Activated CD8-positive, alpha-beta T cell treated with anti-CD3 and anti-CD28 coated beads, Interleukin-2, amount 10 ng/mL, durations not matched to agents 7 days and 5 days (primary cell): ENCODE results near the gene MXI1. TPM values are rescaled to one million over a fixed set of nuclear protein-coding genes. Genes with fewer than 3 reads are reported as not detected.
A peak's percentile ranks its signal among the peaks of the same experiment; 100 is the strongest.

ENCODE experiments used
- ATAC-seq: fragments of 150-1000 bp; cut with Tn5 transposase; one replicate; pipeline ENCODE4 v1.10.0; 2021; ENCODE audit warnings: moderate library complexity
- CTCF ChIA-PET: fragments of 350-600 bp; sonication (Branson Sonifier 250); formaldehyde crosslinking; loops from one replicate; lab custom pipeline; 2021; ENCODE audit warnings: antibody characterized with exemption; lab: Charles Lee
- POLR2A ChIA-PET: fragments of 350-600 bp; sonication (Branson Sonifier 250); formaldehyde crosslinking; loops from one replicate; lab custom pipeline; 2021; ENCODE audit warnings: antibody characterized with exemption; lab: Charles Lee
- DNase-seq: peaks from one replicate; pipeline ENCODE4 v3.0.0-alpha.2; 2020
- H3K27ac Mint-ChIP-seq: one replicate; pipeline ENCODE4 v1.8.0; 2021; ENCODE audit warnings: mild to moderate bottlenecking, mixed read lengths
- H3K27me3 Mint-ChIP-seq: one replicate; pipeline ENCODE4 v1.8.0; 2021; ENCODE audit warnings: low read depth, mixed read lengths
- H3K36me3 Mint-ChIP-seq: one replicate; pipeline ENCODE4 v1.8.0; 2021; ENCODE audit warnings: low read depth, mixed read lengths
- H3K4me1 Mint-ChIP-seq: one replicate; pipeline ENCODE4 v1.8.0; 2021; ENCODE audit warnings: low read depth, mixed read lengths
- H3K4me3 Mint-ChIP-seq: one replicate; pipeline ENCODE4 v1.8.0; 2021; ENCODE audit warnings: mild to moderate bottlenecking, mixed read lengths
- H3K9me3 Mint-ChIP-seq: one replicate; pipeline ENCODE4 v1.8.0; 2022; ENCODE audit warnings: mixed read lengths; ENCODE audit not compliant: insufficient read depth
- total RNA-seq, 2 experiments: library from RNA; stranded (reverse); gene quantifications; one replicate each; pipeline ENCODE4 v1.2.3, GENCODE V29; 2021

The MXI1 gene
- total RNA-seq, 2 experiments from 2014 or later: 11.3 to 12.3 TPM

GRCh38 chr10:110226543-110226925 is 19.1 kb downstream of the MXI1 start:
- POLR2A ChIA-PET: no interaction called here
- ATAC-seq: peak; percentile 15
- Mint-ChIP-seq H3K27ac (peak overlapping the region; percentile 92), H3K4me1 (peaks cover 35% of the 10 kb centered on the region), H3K9me3 (no peaks in the 10 kb centered on the region), H3K36me3 (peaks cover 4% of the 10 kb centered on the region), H3K27me3 (peaks cover 7% of the 10 kb centered on the region), H3K4me3 (peak overlapping the region; percentile 92)
- peak; percentile 86 for DNase-seq
- CTCF ChIA-PET: interaction anchor here (3.4 kb wide), 1 partner anchor 17 kb away, joined by 43 read pairs; the partner anchor contains the start of gene MXI1

- peaks cover 7% of the 10 kb centered on the region for H3K27me3 Mint-ChIP-seq
- POLR2A ChIA-PET: no interaction called here
- DNase-seq (peak; percentile 61), ATAC-seq (peak; percentile 47)
- H3K36me3 Mint-ChIP-seq: peaks cover 4% of the 10 kb centered on the region
- CTCF ChIA-PET: no interaction called here
- peak overlapping the region; percentile 92 for H3K27ac Mint-ChIP-seq
- peak overlapping the region; percentile 92 for H3K4me3 Mint-ChIP-seq
- no peaks in the 10 kb centered on the region for H3K9me3 Mint-ChIP-seq
- peaks cover 29% of the 10 kb centered on the region for H3K4me1 Mint-ChIP-seq
Measured at GRCh38 chr10:110226926-110227641, 19.7 kb downstream of the MXI1 start.

- Mint-ChIP-seq H3K27me3 (peaks cover 9% of the 10 kb centered on the region), H3K9me3 (no peaks in the 10 kb centered on the region), H3K27ac (no peak overlapping the region), H3K4me3 (peak overlapping the region; percentile 3), H3K4me1 (peaks cover 19% of the 10 kb centered on the region), H3K36me3 (peaks cover 7% of the 10 kb centered on the region)
- ChIA-PET CTCF (no interaction called here), POLR2A (no interaction called here)
- ATAC-seq (no peak), DNase-seq (no peak)
Measured at GRCh38 chr10:110228066-110228465, 20.7 kb downstream of the MXI1 start.

GRCh38 chr10:110229155-110229554 is 21.8 kb downstream of the MXI1 start:
- peaks cover 7% of the 10 kb centered on the region for H3K36me3 Mint-ChIP-seq
- H3K4me3 Mint-ChIP-seq: no peak overlapping the region
- ATAC-seq: no peak
- H3K9me3 Mint-ChIP-seq: no peaks in the 10 kb centered on the region
- peaks cover 13% of the 10 kb centered on the region for H3K4me1 Mint-ChIP-seq
- CTCF ChIA-PET: interaction anchor here (0.7 to 1.3 kb wide), 7 partner anchors 18 to 96 kb away, joined by 3 to 6 read pairs (median 3); partner anchors contain the start of gene MXI1
- POLR2A ChIA-PET: no interaction called here
- DNase-seq: no peak
- H3K27me3 Mint-ChIP-seq: peaks cover 9% of the 10 kb centered on the region
- no peak overlapping the region for H3K27ac Mint-ChIP-seq

GRCh38 chr10:110233846-110234245 is 26.4 kb downstream of the MXI1 start:
- no peak overlapping the region for H3K27ac Mint-ChIP-seq
- peaks cover 7% of the 10 kb centered on the region for H3K27me3 Mint-ChIP-seq
- no peak overlapping the region for H3K4me3 Mint-ChIP-seq
- ATAC-seq: no peak
- no peak for DNase-seq
- H3K36me3 Mint-ChIP-seq: peaks cover 9% of the 10 kb centered on the region
- H3K9me3 Mint-ChIP-seq: no peaks in the 10 kb centered on the region
- no peaks in the 10 kb centered on the region for H3K4me1 Mint-ChIP-seq
- POLR2A ChIA-PET: no interaction called here
- CTCF ChIA-PET: interaction anchor here (0.9 to 1.2 kb wide), 2 partner anchors 18 to 45 kb away, joined by 3 to 4 read pairs; no protein-coding TSS in a partner anchor

GRCh38 chr10:110237894-110238480 is 30.6 kb downstream of the MXI1 start:
- no peak for DNase-seq
- Mint-ChIP-seq H3K9me3 (no peaks in the 10 kb centered on the region), H3K4me1 (peaks cover 11% of the 10 kb centered on the region), H3K27me3 (peaks cover 9% of the 10 kb centered on the region), H3K36me3 (peaks cover 10% of the 10 kb centered on the region), H3K27ac (no peak overlapping the region), H3K4me3 (no peak overlapping the region)
- CTCF ChIA-PET: interaction anchor here (1.2 kb wide), 1 partner anchor 31 kb away, joined by 4 read pairs; no protein-coding TSS in a partner anchor
- POLR2A ChIA-PET: no interaction called here
- no peak for ATAC-seq

- H3K4me1 Mint-ChIP-seq: peaks cover 11% of the 10 kb centered on the region
- ATAC-seq: no peak
- no peak overlapping the region for H3K4me3 Mint-ChIP-seq
- CTCF ChIA-PET: interaction anchor here (0.7 to 1.5 kb wide), 4 partner anchors 10 to 39 kb away, joined by 3 to 6 read pairs (median 4); no protein-coding TSS in a partner anchor
- H3K36me3 Mint-ChIP-seq: peaks cover 10% of the 10 kb centered on the region
- POLR2A ChIA-PET: interaction anchor here (1.1 kb wide), 1 partner anchor 32 kb away, joined by 5 read pairs; no protein-coding TSS in a partner anchor
- H3K27ac Mint-ChIP-seq: no peak overlapping the region
- DNase-seq: no peak
- H3K9me3 Mint-ChIP-seq: no peaks in the 10 kb centered on the region
- peaks cover 9% of the 10 kb centered on the region for H3K27me3 Mint-ChIP-seq
Measured at GRCh38 chr10:110239892-110240291, 32.5 kb downstream of the MXI1 start.

GRCh38 chr10:110241407-110241806 is 34.0 kb downstream of the MXI1 start:
- DNase-seq (no peak), ATAC-seq (peak; percentile 47)
- POLR2A ChIA-PET: no interaction called here
- peaks cover 19% of the 10 kb centered on the region for H3K27me3 Mint-ChIP-seq
- no peak overlapping the region for H3K4me3 Mint-ChIP-seq
- H3K9me3 Mint-ChIP-seq: no peaks in the 10 kb centered on the region
- H3K27ac Mint-ChIP-seq: no peak overlapping the region
- CTCF ChIA-PET: interaction anchor here (0.8 to 1.7 kb wide), 12 partner anchors 8 to 123 kb away, joined by 3 to 6 read pairs (median 4); no protein-coding TSS in a partner anchor
- peaks cover 17% of the 10 kb centered on the region for H3K36me3 Mint-ChIP-seq
- H3K4me1 Mint-ChIP-seq: peaks cover 11% of the 10 kb centered on the region

GRCh38 chr10:110241841-110242240 is 34.4 kb downstream of the MXI1 start:
- Mint-ChIP-seq H3K4me1 (peaks cover 11% of the 10 kb centered on the region), H3K27me3 (peaks cover 21% of the 10 kb centered on the region), H3K9me3 (no peaks in the 10 kb centered on the region), H3K4me3 (no peak overlapping the region), H3K36me3 (peaks cover 21% of the 10 kb centered on the region), H3K27ac (no peak overlapping the region)
- ATAC-seq: no peak
- ChIA-PET POLR2A (no interaction called here), CTCF (interaction anchor here (0.6 to 1.7 kb wide), 10 partner anchors 10 to 37 kb away, joined by 3 to 6 read pairs (median 4); no protein-coding TSS in a partner anchor)
- no peak for DNase-seq

- H3K27me3 Mint-ChIP-seq: peaks cover 23% of the 10 kb centered on the region
- POLR2A ChIA-PET: no interaction called here
- peaks cover 20% of the 10 kb centered on the region for H3K36me3 Mint-ChIP-seq
- DNase-seq: no peak
- H3K27ac Mint-ChIP-seq: no peak overlapping the region
- CTCF ChIA-PET: interaction anchor here (0.6 to 1.7 kb wide), 7 partner anchors 9 to 36 kb away, joined by 3 to 6 read pairs (median 4); no protein-coding TSS in a partner anchor
- H3K4me3 Mint-ChIP-seq: no peak overlapping the region
- ATAC-seq: no peak
- H3K9me3 Mint-ChIP-seq: no peaks in the 10 kb centered on the region
- H3K4me1 Mint-ChIP-seq: peaks cover 11% of the 10 kb centered on the region
Measured at GRCh38 chr10:110242511-110242910, 35.1 kb downstream of the MXI1 start.

GRCh38 chr10:110244550-110244949 is 37.1 kb downstream of the MXI1 start:
- Mint-ChIP-seq H3K4me3 (no peak overlapping the region), H3K9me3 (no peaks in the 10 kb centered on the region), H3K36me3 (peaks cover 14% of the 10 kb centered on the region), H3K4me1 (peaks cover 16% of the 10 kb centered on the region), H3K27me3 (peaks cover 21% of the 10 kb centered on the region), H3K27ac (no peak overlapping the region)
- ChIA-PET CTCF (interaction anchor here (1.0 to 1.2 kb wide), 3 partner anchors 14 to 302 kb away, joined by 3 to 5 read pairs (median 3); no protein-coding TSS in a partner anchor), POLR2A (no interaction called here)
- no peak for DNase-seq
- no peak for ATAC-seq
